ENCODE measurements around the gene TNFRSF25. TPM values are rescaled to one million over a fixed set of nuclear protein-coding genes. Genes with fewer than 3 reads are reported as not detected.

Gene TNFRSF25
- total and polyA plus RNA-seq, 10 of the 15 experiments (the other 5 are each of a cell fraction or from before 2014, with no cell fraction given): 0.23 to 8.6 (median 0.46) TPM; not detected in 5

- no peaks in the 10 kb centered on the region for H3K79me2 ChIP-seq (ENCODE audit: control insufficient read depth, insufficient read depth, low read length)
- in situ Hi-C loops (cut with MboI): no loop called here
- no peak overlapping the region for H3K4me3 ChIP-seq
- DNase-seq (ENCODE audit: low read depth, low spot score) (no peak), FAIRE-seq (no peak), ATAC-seq (no peak)
- intact Hi-C loops (cut with micrococcal nuclease; ENCODE audit: unreplicated experiment): no loop called here
- no peaks in the 10 kb centered on the region for H4K20me1 ChIP-seq (ENCODE audit: control insufficient read depth, insufficient read depth)
- no peaks in the 10 kb centered on the region for H3K9me3 ChIP-seq (replicated peaks; ENCODE audit: control insufficient read depth, insufficient read depth, low read length)
- H3K4me1 ChIP-seq (ENCODE audit: control insufficient read depth, insufficient read depth, low read length): no peaks in the 10 kb centered on the region
- no peaks in the 10 kb centered on the region for H3K27me3 ChIP-seq (replicated peaks in 1 of 2; ENCODE audit: control insufficient read depth in 2 of 2, insufficient read depth in 2 of 2, low read length in 1 of 2)
- no peak overlapping the region for H3K4me2 ChIP-seq (ENCODE audit: control insufficient read depth, insufficient read depth)
- RAD21 ChIA-PET (ENCODE audit: unreplicated experiment): no interaction called here
- H3K36me3 ChIP-seq (ENCODE audit: control insufficient read depth in 2 of 2, insufficient read depth in 2 of 2, low read length in 1 of 2): no peaks in the 10 kb centered on the region
- H3K27ac ChIP-seq (ENCODE audit: control insufficient read depth, insufficient read depth): no peak overlapping the region
- no TSS peak for BruUV-seq (replicated peaks)
- SMC1A ChIA-PET (ENCODE audit: uncharacterized antibody, unreplicated experiment): no interaction called here
- CTCF ChIA-PET: no interaction called here
- no peak overlapping the region for H3K9ac ChIP-seq (ENCODE audit: control insufficient read depth, insufficient read depth, low read length)
- TF ChIP-seq USF1 (IDR thresholded peaks at IDR 0.05; ENCODE audit: borderline replicate concordance, extremely low read length, insufficient read depth, low read depth, low read length): no peak
- TF ChIP-seq, protein P1, sequence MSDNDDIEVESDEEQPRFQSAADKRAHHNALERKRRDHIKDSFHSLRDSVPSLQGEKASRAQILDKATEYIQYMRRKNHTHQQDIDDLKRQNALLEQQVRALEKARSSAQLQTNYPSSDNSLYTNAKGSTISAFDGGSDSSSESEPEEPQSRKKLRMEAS (IDR thresholded peaks at IDR 0.05; ENCODE audit: low read depth, low read length): no peak
- TF ChIP-seq NFYB (IDR thresholded peaks at IDR 0.05; ENCODE audit: insufficient read depth, low read depth, low read length): no peak
- no peak for TF ChIP-seq SMARCA5 (IDR thresholded peaks at IDR 0.05)
- 59% methylated on average over 10 of the region's 18 CpGs for WGBS (ENCODE audit: insufficient coverage, insufficient replicate concordance, low lambda C conversion rate, missing lambda C conversion rate)
- POLR2A ChIA-PET: no interaction called here
- no peak overlapping the region for H2AFZ ChIP-seq (ENCODE audit: control insufficient read depth, low read depth, low read length)
Observed at GRCh38 chr1:6473156-6473555, 7.2 kb upstream of the TNFRSF25 start.

DNA sequence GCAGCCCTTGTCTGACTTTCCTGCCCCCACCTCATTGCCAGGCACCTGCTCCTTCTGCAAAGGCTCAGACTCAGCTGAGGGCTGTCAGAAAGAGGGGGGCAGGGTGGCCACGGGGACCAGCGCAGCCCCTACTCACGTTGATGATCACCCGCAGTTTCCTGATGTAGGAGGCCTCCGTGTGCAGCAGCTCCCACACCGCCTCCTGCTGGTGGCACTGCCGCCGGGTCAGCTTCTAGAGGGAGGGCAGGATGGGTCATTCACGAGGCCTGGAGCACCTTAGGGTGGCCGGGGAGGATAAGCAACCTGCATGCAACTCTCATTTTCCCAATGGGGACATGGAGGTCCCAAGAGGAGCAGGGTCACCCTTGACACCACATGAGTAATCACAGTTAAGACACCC lies 6.4 kb upstream of the TNFRSF25 start:
- intact Hi-C loops (cut with micrococcal nuclease; ENCODE audit: unreplicated experiment): loop anchor here (1.0 kb wide), 1 partner anchor 12 kb away; no protein-coding TSS in a partner anchor

More for the DNA sequence above, 6.4 kb upstream of the TNFRSF25 start:
- DNase-seq (ENCODE audit: low read depth, low spot score): no peak
- Histone ChIP-seq H3K9me3 (replicated peaks; ENCODE audit: control insufficient read depth, insufficient read depth, low read length) (no peaks in the 10 kb centered on the region), H3K4me1 (ENCODE audit: control insufficient read depth, insufficient read depth, low read length) (no peaks in the 10 kb centered on the region), H4K20me1 (ENCODE audit: control insufficient read depth, insufficient read depth) (no peaks in the 10 kb centered on the region), H3K9ac (ENCODE audit: control insufficient read depth, insufficient read depth, low read length) (no peak overlapping the region), H2AFZ (ENCODE audit: control insufficient read depth, low read depth, low read length) (no peak overlapping the region), H3K79me2 (ENCODE audit: control insufficient read depth, insufficient read depth, low read length) (no peaks in the 10 kb centered on the region), H3K4me3 (no peak overlapping the region), H3K27me3 (replicated peaks in 1 of 2; ENCODE audit: control insufficient read depth in 2 of 2, insufficient read depth in 2 of 2, low read length in 1 of 2) (no peaks in the 10 kb centered on the region), H3K36me3 (ENCODE audit: control insufficient read depth in 2 of 2, insufficient read depth in 2 of 2, low read length in 1 of 2) (no peaks in the 10 kb centered on the region), H3K4me2 (ENCODE audit: control insufficient read depth, insufficient read depth) (no peak overlapping the region), H3K27ac (ENCODE audit: control insufficient read depth, insufficient read depth) (no peak overlapping the region)
- no TSS peak for BruUV-seq (replicated peaks)
- FAIRE-seq: no peak
- ChIA-PET RAD21 (ENCODE audit: unreplicated experiment) (no interaction called here), SMC1A (ENCODE audit: uncharacterized antibody, unreplicated experiment) (no interaction called here), POLR2A (no interaction called here), CTCF (interaction anchor here (0.7 to 1.0 kb wide), 3 partner anchors 8 to 33 kb away, joined by 3 to 5 read pairs (median 3); no protein-coding TSS in a partner anchor)
- TF ChIP-seq, protein P2, sequence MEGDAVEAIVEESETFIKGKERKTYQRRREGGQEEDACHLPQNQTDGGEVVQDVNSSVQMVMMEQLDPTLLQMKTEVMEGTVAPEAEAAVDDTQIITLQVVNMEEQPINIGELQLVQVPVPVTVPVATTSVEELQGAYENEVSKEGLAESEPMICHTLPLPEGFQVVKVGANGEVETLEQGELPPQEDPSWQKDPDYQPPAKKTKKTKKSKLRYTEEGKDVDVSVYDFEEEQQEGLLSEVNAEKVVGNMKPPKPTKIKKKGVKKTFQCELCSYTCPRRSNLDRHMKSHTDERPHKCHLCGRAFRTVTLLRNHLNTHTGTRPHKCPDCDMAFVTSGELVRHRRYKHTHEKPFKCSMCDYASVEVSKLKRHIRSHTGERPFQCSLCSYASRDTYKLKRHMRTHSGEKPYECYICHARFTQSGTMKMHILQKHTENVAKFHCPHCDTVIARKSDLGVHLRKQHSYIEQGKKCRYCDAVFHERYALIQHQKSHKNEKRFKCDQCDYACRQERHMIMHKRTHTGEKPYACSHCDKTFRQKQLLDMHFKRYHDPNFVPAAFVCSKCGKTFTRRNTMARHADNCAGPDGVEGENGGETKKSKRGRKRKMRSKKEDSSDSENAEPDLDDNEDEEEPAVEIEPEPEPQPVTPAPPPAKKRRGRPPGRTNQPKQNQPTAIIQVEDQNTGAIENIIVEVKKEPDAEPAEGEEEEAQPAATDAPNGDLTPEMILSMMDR (IDR thresholded peaks at IDR 0.05 in 2 of 3, conservative IDR thresholded peaks at IDR 0.05 in 1 of 3; ENCODE audit: control insufficient read depth in 2 of 3, extremely low read depth in 1 of 3, insufficient read depth in 1 of 3, low read depth in 3 of 3, low read length in 3 of 3): peak in 2 of 3 experiments; percentile 30 to 42; a peak in 3 of 6 replicates
- no peak for TF ChIP-seq SUZ12 (IDR thresholded peaks at IDR 0.05; ENCODE audit: unreplicated experiment)
- in situ Hi-C loops (cut with MboI): no loop called here
- WGBS (ENCODE audit: insufficient coverage, insufficient replicate concordance, low lambda C conversion rate, missing lambda C conversion rate): 42% methylated on average over 10 of the region's 10 CpGs
- ATAC-seq: no peak
